Left renal pelvis (tissue), 4 donors: ENCODE data around the gene SYNJ2. TPM values are rescaled to one million over a fixed set of nuclear protein-coding genes. Genes with fewer than 3 reads are reported as not detected.

Experiments
- DNase-seq, 4 donors: peaks; one replicate each; pipeline ENCODE4 v3.0.0-alpha.2; 2013; ENCODE audit warnings: low read depth in 4 of 4, low spot score in 3 of 4
- polyA plus RNA-seq, 4 donors: library from polyadenylated mRNA; unstranded; fragments of 120-200 nt; gene quantifications; one replicate each; pipeline ENCODE4 v1.2.1, GENCODE V29; 2013; ENCODE audit not compliant: insufficient read length in 4 of 4

Gene SYNJ2
- polyA plus RNA-seq, 4 donors: 8.0 to 11.3 (median 10.8) TPM

DNA sequence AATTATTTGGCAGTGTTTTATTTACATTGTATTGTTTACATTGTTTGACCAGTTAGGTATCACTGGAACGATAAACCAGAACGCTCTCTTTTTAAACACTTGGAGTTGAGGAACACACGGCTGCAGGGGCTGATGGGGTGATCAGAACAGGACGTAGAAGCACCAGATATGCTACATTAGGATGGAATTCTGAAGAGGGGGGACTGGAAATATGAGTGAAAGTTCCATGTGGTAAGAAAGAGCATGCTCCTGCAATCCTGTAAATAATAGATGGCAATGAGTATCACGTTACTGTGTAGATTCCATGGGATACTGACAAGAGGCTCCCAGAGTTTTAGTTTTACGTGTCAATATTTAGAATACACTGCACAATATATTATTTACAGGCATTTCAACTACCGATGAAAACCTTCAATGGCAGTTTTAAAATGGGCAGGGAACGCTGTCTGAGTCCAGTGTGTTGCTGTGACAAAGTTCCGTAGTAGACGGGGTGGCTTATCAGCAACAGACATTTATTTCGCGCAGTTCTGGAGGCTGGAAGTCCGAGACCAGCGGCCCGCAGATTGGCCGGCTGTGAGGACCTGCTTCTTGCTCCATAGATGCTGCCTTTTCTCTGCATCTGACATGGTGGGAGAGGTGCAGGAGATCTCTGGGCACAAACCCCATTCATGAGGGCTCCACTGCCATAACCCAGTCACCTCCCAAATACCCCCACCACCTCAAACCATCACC, 43.1 kb downstream of the SYNJ2 start:
- no peak for DNase-seq

DNA sequence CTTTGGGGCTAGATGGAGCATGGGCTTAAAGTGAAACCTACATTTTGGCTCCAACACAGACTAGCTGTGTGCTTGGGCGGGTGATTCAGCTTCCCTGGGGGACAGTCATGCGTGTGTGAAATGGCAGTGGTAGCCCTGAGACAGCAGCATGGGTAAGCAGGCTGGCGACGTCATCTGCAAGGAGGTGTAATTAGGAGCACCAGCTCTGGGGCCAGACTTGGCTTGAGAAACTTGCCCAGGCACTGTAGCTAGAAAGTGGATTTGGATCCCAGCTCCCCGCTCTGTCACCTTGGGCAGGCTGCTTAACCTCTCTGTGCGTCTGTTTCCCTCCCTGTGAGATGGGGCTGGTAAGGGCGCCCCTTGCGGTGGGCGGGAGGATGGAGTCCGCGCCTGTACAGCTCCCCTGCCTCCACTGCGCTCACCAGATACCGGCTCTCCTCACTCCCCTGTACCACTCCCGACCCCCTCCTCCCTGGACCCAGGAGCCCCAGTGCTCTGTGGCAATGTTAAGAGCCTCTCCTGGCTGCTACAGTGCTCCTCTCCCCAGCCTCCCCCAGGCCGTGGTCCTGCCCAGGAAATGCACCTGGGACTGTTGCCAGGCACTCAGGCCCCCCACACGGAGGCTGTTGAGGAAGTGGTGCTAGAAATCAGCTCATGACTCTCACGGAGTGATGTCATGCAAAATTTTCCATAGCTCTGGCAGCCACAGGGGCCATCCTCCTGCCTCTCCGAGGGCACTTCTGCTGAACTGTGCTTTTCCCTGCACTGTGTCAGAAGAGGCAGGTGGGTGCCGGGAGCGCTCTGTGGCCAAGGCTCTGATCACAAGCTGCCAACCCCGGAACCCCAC, 44.6 kb downstream of the SYNJ2 start:
- DNase-seq: no peak

- DNase-seq: no peak
Measured at GRCh38 chr6:158026901-158027589, 45.4 kb downstream of the SYNJ2 start.

GRCh38 chr6:158027590-158028285, 46.1 kb downstream of the SYNJ2 start:
- DNase-seq: no peak

DNA sequence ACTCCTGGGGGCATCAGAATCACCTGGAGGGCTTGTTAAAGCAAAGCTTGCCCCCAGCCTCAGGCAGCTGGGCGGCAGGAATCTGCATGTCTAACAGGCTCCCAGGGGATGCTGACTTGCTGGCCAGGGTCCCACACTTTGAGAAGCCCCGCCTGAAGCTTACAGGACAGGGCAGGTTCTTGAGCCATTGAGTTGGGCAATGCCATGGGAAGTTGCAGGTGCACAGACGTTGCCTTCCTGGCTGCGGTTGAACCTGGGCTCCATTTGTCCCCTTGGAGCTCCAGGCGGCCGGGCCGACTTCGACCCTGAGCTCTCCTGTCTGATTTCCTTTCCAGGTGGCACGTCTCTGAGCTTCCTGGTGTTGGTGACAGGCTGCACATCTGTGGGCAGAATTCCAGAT, 46.8 kb downstream of the SYNJ2 start:
- DNase-seq: no peak

DNA sequence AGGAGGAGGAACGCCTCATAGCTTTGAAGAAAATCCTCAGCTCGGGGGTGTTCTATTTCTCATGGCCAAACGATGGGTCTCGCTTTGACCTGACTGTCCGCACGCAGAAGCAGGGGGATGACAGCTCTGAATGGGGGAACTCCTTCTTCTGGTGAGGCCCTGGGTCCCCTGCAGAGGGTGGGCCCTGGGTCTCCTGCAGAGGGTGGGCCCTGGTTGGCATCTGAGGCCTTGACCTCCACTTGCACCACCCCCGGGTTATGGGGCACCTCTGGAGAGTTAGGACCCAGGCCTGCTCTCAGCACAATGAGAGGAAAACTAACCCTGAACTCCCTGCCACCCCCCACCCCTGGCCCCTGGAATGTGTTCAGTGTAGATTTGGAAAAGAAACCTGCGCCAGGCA, 47.2 kb downstream of the SYNJ2 start:
- no peak for DNase-seq

DNA sequence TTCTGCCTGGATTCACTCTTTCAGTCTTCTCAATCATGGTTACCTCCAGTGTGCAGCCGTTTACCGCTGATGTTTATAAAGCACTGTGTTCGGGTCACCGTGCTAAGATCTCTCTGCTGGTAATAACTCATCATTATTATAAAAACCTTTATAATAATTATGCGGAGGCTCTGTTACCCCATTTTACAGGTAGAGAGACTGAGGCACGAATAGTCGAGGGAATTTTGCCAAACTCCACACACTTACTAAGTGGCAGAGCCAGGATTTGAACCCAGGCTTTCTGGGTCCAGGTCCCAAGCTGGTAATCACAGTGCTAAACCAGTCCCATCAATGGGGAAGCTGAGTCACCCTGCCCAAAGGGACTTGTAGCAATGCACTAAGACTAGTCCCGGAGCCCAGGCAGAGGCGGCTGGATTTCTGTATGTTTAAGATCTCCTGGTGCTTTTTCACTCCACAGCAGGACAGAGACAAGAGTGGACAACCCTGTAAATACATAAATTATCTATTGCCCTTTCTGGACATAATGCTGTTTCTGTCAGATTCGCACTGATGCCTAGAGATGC, 48.1 kb downstream of the SYNJ2 start:
- DNase-seq: no peak

- no peak for DNase-seq
Measured at GRCh38 chr6:158030380-158031300, 49.0 kb downstream of the SYNJ2 start.

GRCh38 chr6:158031381-158032353, 50.0 kb downstream of the SYNJ2 start:
- peak in 1 of 4 donors; percentile 45 for DNase-seq

- no peak for DNase-seq
Measured at GRCh38 chr6:158032354-158032733, 50.7 kb downstream of the SYNJ2 start.

GRCh38 chr6:158033077-158033750, 51.6 kb downstream of the SYNJ2 start:
- no peak for DNase-seq

DNA sequence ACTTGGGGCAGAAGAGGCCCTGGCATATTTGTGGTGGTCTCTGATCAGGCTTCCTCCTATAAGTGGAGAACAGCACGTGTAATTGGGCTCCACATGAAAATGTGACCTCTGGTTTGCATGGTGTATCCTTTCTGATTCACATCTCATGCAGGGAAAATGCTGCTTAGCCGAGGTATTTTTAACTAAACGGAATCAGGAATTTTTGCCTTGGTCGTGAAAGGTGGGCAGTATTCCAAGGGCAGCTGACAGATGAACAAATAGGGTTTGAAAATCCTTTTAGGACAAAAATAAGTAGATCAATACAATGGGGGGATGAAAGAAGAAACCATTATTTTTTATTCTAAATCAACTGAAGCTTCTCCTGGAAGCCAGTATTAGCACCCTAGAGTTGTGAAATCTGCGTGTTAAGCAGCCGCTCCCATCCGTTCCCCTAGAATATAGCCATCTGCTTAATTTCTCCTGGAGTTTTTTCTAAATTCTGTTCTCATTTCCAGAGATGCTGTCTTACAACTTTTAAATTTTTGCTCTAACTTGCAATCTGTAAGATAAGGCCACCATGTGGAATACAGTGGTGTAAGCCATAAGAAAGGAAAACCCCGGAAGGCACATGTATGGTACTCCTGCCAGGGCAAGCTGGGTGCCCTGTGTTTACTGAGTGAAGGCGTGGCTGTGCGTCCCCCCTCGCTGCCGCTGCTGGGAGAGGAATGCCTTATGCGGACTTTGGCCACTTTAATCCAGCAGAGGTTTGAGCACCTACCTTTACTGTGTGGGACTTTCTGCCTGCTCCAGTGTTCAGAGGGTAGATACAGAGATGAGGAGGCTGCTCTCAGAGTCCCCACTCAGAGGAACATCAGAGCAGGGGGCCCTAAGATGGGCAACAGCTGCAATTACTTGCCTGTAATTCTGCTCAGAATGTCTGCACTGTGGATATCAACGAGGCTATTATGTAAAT, 52.4 kb downstream of the SYNJ2 start:
- no peak for DNase-seq

DNA sequence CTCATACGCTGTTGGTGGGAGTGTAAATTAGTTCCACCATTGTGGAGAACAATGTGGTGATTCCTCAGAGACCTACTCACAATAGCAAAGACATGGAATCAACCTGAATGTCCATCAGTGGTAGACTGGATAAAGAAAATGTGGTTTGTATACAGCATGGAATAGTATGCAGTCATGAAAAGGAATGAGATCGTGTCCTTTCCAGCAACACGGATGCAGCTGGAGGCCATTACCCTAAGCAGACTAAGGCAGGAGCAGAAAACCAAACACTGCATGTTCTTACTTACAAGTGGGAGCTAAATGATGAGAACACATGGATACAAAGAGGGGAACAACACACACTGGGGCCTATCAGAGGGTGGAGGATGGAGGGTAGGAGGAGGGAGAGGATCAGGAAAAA, 54.6 kb downstream of the SYNJ2 start:
- no peak for DNase-seq

GRCh38 chr6:158037021-158037420, 55.4 kb downstream of the SYNJ2 start:
- no peak for DNase-seq

DNA sequence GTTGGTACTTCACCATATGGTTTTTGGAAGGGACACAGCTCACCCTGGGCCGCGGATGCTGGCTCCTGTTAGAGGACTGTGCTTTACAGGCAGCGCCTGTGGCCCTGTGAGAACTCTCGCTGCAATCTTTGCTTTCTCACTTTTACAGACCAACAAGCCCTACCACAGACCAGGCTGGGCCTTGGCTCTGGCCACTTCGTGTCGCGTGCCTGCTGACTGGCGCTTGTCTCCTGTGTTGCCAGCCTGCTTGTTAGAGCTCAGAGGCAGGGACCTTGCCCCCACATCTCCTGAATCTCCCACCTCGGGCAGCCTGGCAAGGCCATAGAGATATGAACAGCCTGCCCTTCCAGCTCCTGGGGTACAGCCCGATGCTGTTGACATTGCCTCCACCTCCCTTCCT, 56.1 kb downstream of the SYNJ2 start:
- no peak for DNase-seq

GRCh38 chr6:158038291-158039177, 56.9 kb downstream of the SYNJ2 start:
- no peak for DNase-seq
